Right lobe of liver (tissue), 4 donors: Measurements from ENCODE around the gene TRMT11.

Experiments used
- POLR2A ChIP-seq: fragments of 450-650 bp; IDR thresholded peaks from one replicate; pipeline ENCODE4 v1.6.1; 2017; ENCODE audit warnings: antibody characterized with exemption, mild to moderate bottlenecking
- TF ChIP-seq, protein P1 (sequence below), 4 donors: fragments of 200-600 bp in 3 of 4; fragments of 450-650 bp in 1 of 4; IDR thresholded peaks; one replicate each; pipeline versions ENCODE4 v1.5.1 to v1.8.0; 2016 to 2022; ENCODE audit warnings: antibody characterized with exemption in 4 of 4, mild to moderate bottlenecking in 2 of 4
- donor health status: DM: no; HTN: no; CAD: no.
- donor health status: DM: no; HTN: no; CAD: no.
- donor health status: DM: no; HTN: yes; CAD: no.

DNA sequence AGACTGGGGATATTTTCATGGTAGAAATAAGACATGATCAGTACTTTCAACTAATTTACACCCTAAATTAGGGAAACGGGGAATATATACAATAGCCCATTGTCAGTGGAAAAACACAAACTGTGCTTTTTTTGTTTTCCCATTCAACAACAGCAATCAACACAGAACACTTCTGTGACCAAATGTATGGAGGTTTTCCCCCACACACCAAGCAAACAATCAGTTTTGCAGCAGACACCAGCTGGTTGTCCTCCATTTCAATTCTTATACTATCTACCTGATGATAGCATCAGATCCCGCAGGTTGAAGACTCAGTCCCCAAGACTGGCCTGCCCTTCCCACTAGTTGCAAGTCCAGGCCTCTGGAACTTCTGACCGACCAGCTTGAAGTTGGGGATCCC lies 25.2 kb upstream of the TRMT11 start:
- TF ChIP-seq, protein P1, sequence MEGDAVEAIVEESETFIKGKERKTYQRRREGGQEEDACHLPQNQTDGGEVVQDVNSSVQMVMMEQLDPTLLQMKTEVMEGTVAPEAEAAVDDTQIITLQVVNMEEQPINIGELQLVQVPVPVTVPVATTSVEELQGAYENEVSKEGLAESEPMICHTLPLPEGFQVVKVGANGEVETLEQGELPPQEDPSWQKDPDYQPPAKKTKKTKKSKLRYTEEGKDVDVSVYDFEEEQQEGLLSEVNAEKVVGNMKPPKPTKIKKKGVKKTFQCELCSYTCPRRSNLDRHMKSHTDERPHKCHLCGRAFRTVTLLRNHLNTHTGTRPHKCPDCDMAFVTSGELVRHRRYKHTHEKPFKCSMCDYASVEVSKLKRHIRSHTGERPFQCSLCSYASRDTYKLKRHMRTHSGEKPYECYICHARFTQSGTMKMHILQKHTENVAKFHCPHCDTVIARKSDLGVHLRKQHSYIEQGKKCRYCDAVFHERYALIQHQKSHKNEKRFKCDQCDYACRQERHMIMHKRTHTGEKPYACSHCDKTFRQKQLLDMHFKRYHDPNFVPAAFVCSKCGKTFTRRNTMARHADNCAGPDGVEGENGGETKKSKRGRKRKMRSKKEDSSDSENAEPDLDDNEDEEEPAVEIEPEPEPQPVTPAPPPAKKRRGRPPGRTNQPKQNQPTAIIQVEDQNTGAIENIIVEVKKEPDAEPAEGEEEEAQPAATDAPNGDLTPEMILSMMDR (IDR thresholded peaks at IDR 0.05), result no peak
- TF ChIP-seq POLR2A, result no peak
